ENCODE measurements around the gene COL18A1. TPM values are rescaled to one million over a fixed set of nuclear protein-coding genes. Genes with fewer than 3 reads are reported as not detected.
A peak's percentile ranks its signal among the peaks of the same experiment; 100 is the strongest.

Gene COL18A1
- total RNA-seq, 1 donor from 2014 or later, result 302 TPM

GRCh38 chr21:45431781-45432572 is 27.0 kb downstream of the COL18A1 start:
- peaks cover 63% of the 10 kb centered on the region for H3K4me1 Mint-ChIP-seq
- DNase-seq (ENCODE audit: low spot score in 2 of 2, unreplicated experiment in 2 of 2), result no peak
- H3K27ac Mint-ChIP-seq, result peak overlapping the region; percentile 91
- no peak overlapping the region for H3K4me3 Mint-ChIP-seq
- no peak for TF ChIP-seq CTCF (IDR thresholded peaks at IDR 0.05; ENCODE audit: unreplicated experiment)
- H3K36me3 Mint-ChIP-seq, result no peaks in the 10 kb centered on the region
- no peaks in the 10 kb centered on the region for H3K27me3 Mint-ChIP-seq (ENCODE audit: low read depth)
- no peaks in the 10 kb centered on the region for H3K9me3 Mint-ChIP-seq

- H3K4me3 Mint-ChIP-seq, result no peak overlapping the region
- no peaks in the 10 kb centered on the region for H3K27me3 Mint-ChIP-seq (ENCODE audit: low read depth)
- TF ChIP-seq CTCF (IDR thresholded peaks at IDR 0.05; ENCODE audit: unreplicated experiment), result no peak
- no peaks in the 10 kb centered on the region for H3K9me3 Mint-ChIP-seq
- peak overlapping the region; percentile 83 for H3K27ac Mint-ChIP-seq
- DNase-seq (ENCODE audit: low spot score in 2 of 2, unreplicated experiment in 2 of 2), result no peak
- H3K4me1 Mint-ChIP-seq, result peaks cover 55% of the 10 kb centered on the region
- H3K36me3 Mint-ChIP-seq, result no peaks in the 10 kb centered on the region
Measured at GRCh38 chr21:45432575-45433255, 27.8 kb downstream of the COL18A1 start.

GRCh38 chr21:45433301-45433700 is 28.3 kb downstream of the COL18A1 start:
- no peak for DNase-seq (ENCODE audit: low spot score in 2 of 2, unreplicated experiment in 2 of 2)
- Mint-ChIP-seq H3K27me3 (ENCODE audit: low read depth) (no peaks in the 10 kb centered on the region), H3K9me3 (no peaks in the 10 kb centered on the region), H3K27ac (peak overlapping the region; percentile 83), H3K36me3 (no peaks in the 10 kb centered on the region), H3K4me3 (no peak overlapping the region), H3K4me1 (peaks cover 52% of the 10 kb centered on the region)
- no peak for TF ChIP-seq CTCF (IDR thresholded peaks at IDR 0.05; ENCODE audit: unreplicated experiment)

GRCh38 chr21:45433911-45434644 is 29.1 kb downstream of the COL18A1 start:
- no peaks in the 10 kb centered on the region for H3K9me3 Mint-ChIP-seq
- peaks cover 52% of the 10 kb centered on the region for H3K4me1 Mint-ChIP-seq
- H3K27ac Mint-ChIP-seq, result peak overlapping the region; percentile 23
- DNase-seq (ENCODE audit: low spot score in 2 of 2, unreplicated experiment in 2 of 2), result no peak
- H3K4me3 Mint-ChIP-seq, result no peak overlapping the region
- H3K36me3 Mint-ChIP-seq, result no peaks in the 10 kb centered on the region
- no peaks in the 10 kb centered on the region for H3K27me3 Mint-ChIP-seq (ENCODE audit: low read depth)
- no peak for TF ChIP-seq CTCF (IDR thresholded peaks at IDR 0.05; ENCODE audit: unreplicated experiment)

- no peak for TF ChIP-seq CTCF (IDR thresholded peaks at IDR 0.05; ENCODE audit: unreplicated experiment)
- Mint-ChIP-seq H3K36me3 (no peaks in the 10 kb centered on the region), H3K27ac (peak overlapping the region; percentile 23), H3K4me3 (no peak overlapping the region), H3K27me3 (ENCODE audit: low read depth) (no peaks in the 10 kb centered on the region), H3K4me1 (peaks cover 52% of the 10 kb centered on the region), H3K9me3 (no peaks in the 10 kb centered on the region)
- DNase-seq (ENCODE audit: low spot score in 2 of 2, unreplicated experiment in 2 of 2), result no peak
Measured at GRCh38 chr21:45434645-45435217, 29.8 kb downstream of the COL18A1 start.

All from mesothelial cell of epicardium (in vitro differentiated cells).